ENCODE data around the gene PSME3.

PSME3 gene

DNA sequence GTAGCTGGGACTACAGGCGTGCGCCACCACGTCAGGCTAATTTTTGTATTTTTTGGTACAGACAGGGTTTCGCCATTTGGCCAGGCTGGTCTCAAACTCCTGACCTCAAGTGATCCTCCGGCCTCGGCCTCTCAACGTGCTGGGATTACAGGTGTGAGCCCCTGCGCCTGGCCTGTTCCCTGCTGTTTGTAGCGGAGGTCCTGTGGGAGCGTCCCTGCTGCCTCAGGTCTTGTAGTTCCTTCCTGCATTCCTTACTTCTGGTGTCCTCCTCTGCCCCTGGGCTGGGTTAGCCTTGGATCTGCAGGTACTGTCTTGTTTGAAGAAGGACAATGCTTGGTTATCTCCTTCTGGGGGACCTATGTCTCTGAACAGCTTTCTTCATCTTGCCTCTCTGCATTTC is 43.8 kb downstream of the PSME3 start:
- no peak overlapping the region for H3K4me3 ChIP-seq (ENCODE audit: low read depth, low read length)
- no peaks in the 10 kb centered on the region for H3K36me3 ChIP-seq (ENCODE audit: control insufficient read depth in 2 of 2, insufficient read depth in 1 of 2, low read length in 2 of 2)
- H3K9me3 ChIP-seq (ENCODE audit: control insufficient read depth, insufficient read depth, low read depth, low read length), result no peaks in the 10 kb centered on the region
- H3K27ac ChIP-seq (ENCODE audit: extremely low read depth, low read depth, low read length), result no peak overlapping the region
- ChIA-PET POLR2A (no interaction called here), CTCF (interaction anchor here (0.7 kb wide), 1 partner anchor 535 kb away, joined by 4 read pairs; no protein-coding TSS in a partner anchor)
- no peaks in the 10 kb centered on the region for H3K4me1 ChIP-seq (ENCODE audit: control insufficient read depth, insufficient read depth, low read length)
- TF ChIP-seq ZNF169 (tag by site-specific recombination; IDR thresholded peaks at IDR 0.05) (no peak), KLF7 (tag by site-specific recombination; IDR thresholded peaks at IDR 0.05; ENCODE audit: borderline replicate concordance) (no peak)
- TF ChIP-seq, protein P1, sequence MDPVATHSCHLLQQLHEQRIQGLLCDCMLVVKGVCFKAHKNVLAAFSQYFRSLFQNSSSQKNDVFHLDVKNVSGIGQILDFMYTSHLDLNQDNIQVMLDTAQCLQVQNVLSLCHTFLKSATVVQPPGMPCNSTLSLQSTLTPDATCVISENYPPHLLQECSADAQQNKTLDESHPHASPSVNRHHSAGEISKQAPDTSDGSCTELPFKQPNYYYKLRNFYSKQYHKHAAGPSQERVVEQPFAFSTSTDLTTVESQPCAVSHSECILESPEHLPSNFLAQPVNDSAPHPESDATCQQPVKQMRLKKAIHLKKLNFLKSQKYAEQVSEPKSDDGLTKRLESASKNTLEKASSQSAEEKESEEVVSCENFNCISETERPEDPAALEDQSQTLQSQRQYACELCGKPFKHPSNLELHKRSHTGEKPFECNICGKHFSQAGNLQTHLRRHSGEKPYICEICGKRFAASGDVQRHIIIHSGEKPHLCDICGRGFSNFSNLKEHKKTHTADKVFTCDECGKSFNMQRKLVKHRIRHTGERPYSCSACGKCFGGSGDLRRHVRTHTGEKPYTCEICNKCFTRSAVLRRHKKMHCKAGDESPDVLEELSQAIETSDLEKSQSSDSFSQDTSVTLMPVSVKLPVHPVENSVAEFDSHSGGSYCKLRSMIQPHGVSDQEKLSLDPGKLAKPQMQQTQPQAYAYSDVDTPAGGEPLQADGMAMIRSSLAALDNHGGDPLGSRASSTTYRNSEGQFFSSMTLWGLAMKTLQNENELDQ (tag by site-specific recombination; IDR thresholded peaks at IDR 0.05; ENCODE audit: low read depth), result no peak

DNA sequence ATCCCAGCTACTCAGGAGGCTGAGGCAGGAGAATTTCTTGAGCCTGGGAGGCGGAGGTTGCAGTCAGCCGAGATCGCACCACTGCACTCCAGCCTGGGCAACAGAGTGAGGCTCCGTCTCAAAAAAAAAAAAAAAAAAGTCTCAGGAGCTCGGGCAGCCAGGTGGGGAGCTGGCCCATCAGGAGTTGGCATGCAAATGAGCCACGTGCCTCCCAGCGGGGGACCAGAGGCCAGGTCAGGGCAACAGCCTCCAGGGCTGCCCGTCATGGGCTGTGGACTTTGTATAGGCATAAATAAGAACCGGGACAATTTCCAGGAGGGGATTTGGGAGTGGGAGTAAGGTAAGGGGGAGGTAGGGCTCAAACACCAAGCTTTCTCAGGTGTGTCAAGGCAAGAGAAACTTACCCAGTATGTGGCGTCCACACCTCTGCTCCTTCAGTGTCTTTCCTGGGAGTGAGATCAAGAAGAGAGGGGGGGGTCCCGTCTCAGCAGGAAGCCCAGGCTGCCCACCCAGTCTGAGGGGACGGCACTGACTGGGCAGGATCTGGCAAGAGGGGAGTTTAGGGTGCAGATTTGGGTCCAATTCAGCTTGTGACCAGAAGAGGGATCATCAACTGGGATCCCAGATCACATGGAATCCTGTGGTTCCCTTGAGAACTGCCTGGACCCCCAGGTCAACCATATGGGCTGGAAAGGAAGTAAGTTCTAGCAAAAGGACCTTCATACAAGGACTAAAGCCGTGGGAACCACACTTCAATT is 45.1 kb downstream of the PSME3 start:
- Histone ChIP-seq H3K36me3 (ENCODE audit: control insufficient read depth in 2 of 2, insufficient read depth in 1 of 2, low read length in 2 of 2) (no peaks in the 10 kb centered on the region), H3K27ac (ENCODE audit: extremely low read depth, low read depth, low read length) (no peak overlapping the region), H3K4me3 (ENCODE audit: low read depth, low read length) (no peak overlapping the region), H3K4me1 (ENCODE audit: control insufficient read depth, insufficient read depth, low read length) (no peaks in the 10 kb centered on the region), H3K9me3 (ENCODE audit: control insufficient read depth, insufficient read depth, low read depth, low read length) (no peaks in the 10 kb centered on the region)
- ChIA-PET POLR2A (no interaction called here), CTCF (interaction anchor here (0.6 to 0.7 kb wide), 3 partner anchors 35 to 201 kb away, joined by 3 to 4 read pairs (median 4); partner anchors contain the start of gene PLEKHH3)
- no peak for TF ChIP-seq ZNF514 (tag by site-specific recombination; IDR thresholded peaks at IDR 0.05)
- TF ChIP-seq, protein P2, sequence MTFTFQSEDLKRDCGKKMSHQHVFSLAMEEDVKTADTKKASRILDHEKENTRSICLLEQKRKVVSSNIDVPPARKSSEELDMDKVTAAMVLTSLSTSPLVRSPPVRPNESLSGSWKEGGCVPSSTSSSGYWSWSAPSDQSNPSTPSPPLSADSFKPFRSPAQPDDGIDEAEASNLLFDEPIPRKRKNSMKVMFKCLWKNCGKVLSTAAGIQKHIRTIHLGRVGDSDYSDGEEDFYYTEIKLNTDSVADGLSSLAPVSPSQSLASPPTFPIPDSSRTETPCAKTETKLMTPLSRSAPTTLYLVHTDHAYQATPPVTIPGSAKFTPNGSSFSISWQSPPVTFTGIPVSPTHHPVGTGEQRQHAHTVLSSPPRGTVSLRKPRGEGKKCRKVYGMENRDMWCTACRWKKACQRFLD (tag by site-specific recombination; IDR thresholded peaks at IDR 0.05), result no peak
- TF ChIP-seq GFI1B (tag by site-specific recombination; IDR thresholded peaks at IDR 0.05), result no peak
- TF ChIP-seq ZNF394 (tag by site-specific recombination; IDR thresholded peaks at IDR 0.05; ENCODE audit: borderline replicate concordance), result no peak
- no peak for TF ChIP-seq BCL11B (tag by site-specific recombination; IDR thresholded peaks at IDR 0.05; ENCODE audit: low read depth)
- no peak for TF ChIP-seq ZNF138 (tag by site-specific recombination; IDR thresholded peaks at IDR 0.05; ENCODE audit: borderline replicate concordance)
- TF ChIP-seq ZNF707 (tag by site-specific recombination; IDR thresholded peaks at IDR 0.05), result no peak
- TF ChIP-seq ZNF112 (tag by site-specific recombination; IDR thresholded peaks at IDR 0.05), result no peak
- no peak for TF ChIP-seq ZNF37A (tag by site-specific recombination; IDR thresholded peaks at IDR 0.05)
- no peak for TF ChIP-seq ZNF843 (tag by site-specific recombination; IDR thresholded peaks at IDR 0.05)
- no peak for TF ChIP-seq ZBTB8A (tag by site-specific recombination; IDR thresholded peaks at IDR 0.05)
- no peak for TF ChIP-seq ZNF239 (tag by site-specific recombination; IDR thresholded peaks at IDR 0.05)
- TF ChIP-seq KLF16 (tag by site-specific recombination; IDR thresholded peaks at IDR 0.05), result no peak
- TF ChIP-seq BCL11A (tag by site-specific recombination; IDR thresholded peaks at IDR 0.05; ENCODE audit: low read depth), result no peak
- TF ChIP-seq ZNF658 (tag by site-specific recombination; IDR thresholded peaks at IDR 0.05), result no peak
- no peak for TF ChIP-seq ZNF324 (tag by site-specific recombination; IDR thresholded peaks at IDR 0.05)
